SK-N-MC (cell line): ENCODE results near the gene CATSPERE.

Source experiments
- EZH2 ChIP-seq: fragments of 200-600 bp; sonication (generic); IDR thresholded peaks from one replicate; pipeline ENCODE4 v1.6.1; 2017; ENCODE audit warnings: antibody characterized with exemption
- FOXP2 ChIP-seq: optimal IDR thresholded peaks from 2 replicates; pipeline ENCODE3; 2011; ENCODE audit warnings: mild to moderate bottlenecking, moderate library complexity; ENCODE audit not compliant: insufficient read depth; ENCODE audit errors: extremely low read length, control extremely low read depth
- POLR2AphosphoS5 ChIP-seq: IDR thresholded peaks from 2 replicates; pipeline ENCODE4 v1.6.1; 2012; ENCODE audit warnings: mild to moderate bottlenecking, low read depth, low read length, borderline replicate concordance

DNA sequence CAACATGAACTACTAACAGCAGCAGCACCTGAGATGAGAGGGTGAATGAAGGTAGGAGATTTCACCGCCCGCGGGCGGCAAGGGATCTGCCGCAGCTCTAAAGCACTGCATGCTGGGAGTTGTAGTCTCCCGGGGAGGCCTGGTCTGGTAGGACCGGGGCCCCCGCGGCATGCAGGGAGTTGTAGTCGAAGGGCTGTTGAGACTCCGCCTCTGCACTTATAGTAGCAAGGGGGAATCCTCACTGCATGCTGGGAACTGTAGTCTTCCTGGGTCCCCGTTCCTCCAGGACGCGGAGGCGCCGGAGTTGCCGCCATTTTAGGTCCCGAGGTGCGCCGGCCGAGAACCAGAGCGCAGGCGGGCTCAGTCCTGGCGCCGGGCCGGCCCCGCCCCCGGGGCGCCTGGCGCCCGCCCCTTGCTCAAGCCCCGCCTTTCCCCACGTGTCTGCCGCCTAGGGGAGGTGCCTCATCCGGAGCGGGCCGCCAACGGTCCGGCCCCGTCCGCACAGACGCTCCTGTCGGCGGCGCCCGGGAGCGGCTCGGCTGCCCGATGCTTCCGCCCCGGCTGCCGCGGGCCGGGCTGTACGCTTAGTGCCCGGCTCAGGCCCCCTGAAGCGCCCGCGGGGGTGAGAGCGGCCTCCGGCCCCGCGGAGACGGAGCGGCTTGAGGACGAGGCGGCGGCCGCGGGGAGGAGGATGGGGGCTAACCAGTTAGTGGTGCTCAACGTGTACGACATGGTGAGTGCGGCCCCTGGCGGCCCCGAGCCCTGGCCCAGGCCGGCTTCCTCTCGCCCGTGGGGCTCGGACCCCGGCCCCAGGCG is 191.8 kb downstream of the CATSPERE start, which contains the start of gene DESI2:
- TF ChIP-seq POLR2AphosphoS5 (peak; percentile 66), EZH2 (no peak), FOXP2 (no peak)
